Esophagus squamous epithelium (tissue), 4 donors: ENCODE results near the gene DNAJC25.

Experiments used
- POLR2A ChIP-seq, 4 donors: fragments of 450-650 bp; IDR thresholded peaks; one replicate each; pipeline ENCODE4 v1.6.1; 2017; ENCODE audit warnings: antibody characterized with exemption in 4 of 4, mild to moderate bottlenecking in 4 of 4, moderate library complexity in 3 of 4
- TF ChIP-seq, protein P1 (sequence below), 6 experiments: fragments of 450-650 bp in 4 of 6; fragments of 200-600 bp in 2 of 6; sonication (generic) in 2 of 6; IDR thresholded peaks; one replicate each; pipeline ENCODE4 v1.5.1; 2016 to 2019; ENCODE audit warnings: antibody characterized with exemption in 6 of 6, mild to moderate bottlenecking in 4 of 6, moderate library complexity in 4 of 6

DNA sequence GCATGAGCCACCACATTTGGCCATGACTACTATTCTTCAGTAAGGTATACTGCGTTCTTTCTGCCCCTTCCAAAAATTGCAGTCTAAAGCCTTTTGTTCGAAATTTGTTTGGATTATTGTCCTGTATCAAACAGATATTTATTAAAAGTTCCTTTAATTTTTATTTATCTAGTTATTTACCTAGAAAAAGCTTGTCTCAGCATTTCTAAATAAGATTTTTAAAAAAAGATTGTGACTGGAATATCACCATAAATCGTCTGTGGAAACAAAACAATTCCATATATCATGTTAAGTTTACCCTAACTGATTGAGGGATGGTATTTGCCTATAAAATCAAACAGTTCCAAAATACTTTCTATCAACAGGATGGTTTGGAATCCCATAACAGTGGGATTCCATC is 45.0 kb downstream of the DNAJC25 start:
- TF ChIP-seq, protein P1, sequence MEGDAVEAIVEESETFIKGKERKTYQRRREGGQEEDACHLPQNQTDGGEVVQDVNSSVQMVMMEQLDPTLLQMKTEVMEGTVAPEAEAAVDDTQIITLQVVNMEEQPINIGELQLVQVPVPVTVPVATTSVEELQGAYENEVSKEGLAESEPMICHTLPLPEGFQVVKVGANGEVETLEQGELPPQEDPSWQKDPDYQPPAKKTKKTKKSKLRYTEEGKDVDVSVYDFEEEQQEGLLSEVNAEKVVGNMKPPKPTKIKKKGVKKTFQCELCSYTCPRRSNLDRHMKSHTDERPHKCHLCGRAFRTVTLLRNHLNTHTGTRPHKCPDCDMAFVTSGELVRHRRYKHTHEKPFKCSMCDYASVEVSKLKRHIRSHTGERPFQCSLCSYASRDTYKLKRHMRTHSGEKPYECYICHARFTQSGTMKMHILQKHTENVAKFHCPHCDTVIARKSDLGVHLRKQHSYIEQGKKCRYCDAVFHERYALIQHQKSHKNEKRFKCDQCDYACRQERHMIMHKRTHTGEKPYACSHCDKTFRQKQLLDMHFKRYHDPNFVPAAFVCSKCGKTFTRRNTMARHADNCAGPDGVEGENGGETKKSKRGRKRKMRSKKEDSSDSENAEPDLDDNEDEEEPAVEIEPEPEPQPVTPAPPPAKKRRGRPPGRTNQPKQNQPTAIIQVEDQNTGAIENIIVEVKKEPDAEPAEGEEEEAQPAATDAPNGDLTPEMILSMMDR (IDR thresholded peaks at IDR 0.05): no peak
- no peak for TF ChIP-seq POLR2A (IDR thresholded peaks at IDR 0.05)
